HEK293 (cell line): ENCODE measurements around the gene ADCYAP1R1.

Source experiments
- ZNF140 ChIP-seq: fragments of 450-650 bp; formaldehyde crosslinking; IDR thresholded peaks from 2 replicates; pipeline ENCODE4 v1.5.1; 2016; ENCODE audit warnings: missing biosample characterization, missing genetic modification characterization
- TF ChIP-seq, protein P1 (sequence below): fragments of 450-650 bp; formaldehyde crosslinking; IDR thresholded peaks from 2 replicates; pipeline ENCODE4 v1.5.1; 2016; ENCODE audit warnings: missing biosample characterization, missing genetic modification characterization
- TF ChIP-seq, protein P2 (sequence below): fragments of 450-650 bp; formaldehyde crosslinking; IDR thresholded peaks from 2 replicates; pipeline ENCODE4 v1.5.1; 2016; ENCODE audit warnings: missing biosample characterization, missing genetic modification characterization

DNA sequence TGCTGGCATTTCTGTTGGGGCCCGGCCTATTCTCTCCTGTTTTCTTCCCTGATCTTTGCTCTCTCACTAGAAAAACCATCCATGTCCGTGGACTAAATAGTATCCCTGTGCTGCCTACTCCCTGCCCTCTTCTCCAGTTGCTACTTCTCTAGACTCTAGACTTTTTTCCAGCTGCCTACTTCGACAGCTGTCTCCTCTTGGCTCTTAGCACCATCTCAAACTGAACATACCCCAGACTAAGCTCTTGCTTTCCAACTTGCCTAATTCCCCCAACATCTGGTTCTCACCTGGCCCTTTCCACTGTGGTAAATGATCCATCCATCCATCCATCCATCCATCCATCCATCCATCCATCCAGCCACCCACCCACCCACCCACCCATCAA, 19.5 kb downstream of the ADCYAP1R1 start:
- TF ChIP-seq, protein P1, sequence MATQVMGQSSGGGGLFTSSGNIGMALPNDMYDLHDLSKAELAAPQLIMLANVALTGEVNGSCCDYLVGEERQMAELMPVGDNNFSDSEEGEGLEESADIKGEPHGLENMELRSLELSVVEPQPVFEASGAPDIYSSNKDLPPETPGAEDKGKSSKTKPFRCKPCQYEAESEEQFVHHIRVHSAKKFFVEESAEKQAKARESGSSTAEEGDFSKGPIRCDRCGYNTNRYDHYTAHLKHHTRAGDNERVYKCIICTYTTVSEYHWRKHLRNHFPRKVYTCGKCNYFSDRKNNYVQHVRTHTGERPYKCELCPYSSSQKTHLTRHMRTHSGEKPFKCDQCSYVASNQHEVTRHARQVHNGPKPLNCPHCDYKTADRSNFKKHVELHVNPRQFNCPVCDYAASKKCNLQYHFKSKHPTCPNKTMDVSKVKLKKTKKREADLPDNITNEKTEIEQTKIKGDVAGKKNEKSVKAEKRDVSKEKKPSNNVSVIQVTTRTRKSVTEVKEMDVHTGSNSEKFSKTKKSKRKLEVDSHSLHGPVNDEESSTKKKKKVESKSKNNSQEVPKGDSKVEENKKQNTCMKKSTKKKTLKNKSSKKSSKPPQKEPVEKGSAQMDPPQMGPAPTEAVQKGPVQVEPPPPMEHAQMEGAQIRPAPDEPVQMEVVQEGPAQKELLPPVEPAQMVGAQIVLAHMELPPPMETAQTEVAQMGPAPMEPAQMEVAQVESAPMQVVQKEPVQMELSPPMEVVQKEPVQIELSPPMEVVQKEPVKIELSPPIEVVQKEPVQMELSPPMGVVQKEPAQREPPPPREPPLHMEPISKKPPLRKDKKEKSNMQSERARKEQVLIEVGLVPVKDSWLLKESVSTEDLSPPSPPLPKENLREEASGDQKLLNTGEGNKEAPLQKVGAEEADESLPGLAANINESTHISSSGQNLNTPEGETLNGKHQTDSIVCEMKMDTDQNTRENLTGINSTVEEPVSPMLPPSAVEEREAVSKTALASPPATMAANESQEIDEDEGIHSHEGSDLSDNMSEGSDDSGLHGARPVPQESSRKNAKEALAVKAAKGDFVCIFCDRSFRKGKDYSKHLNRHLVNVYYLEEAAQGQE (tag by site-specific recombination): no peak
- TF ChIP-seq, protein P2, sequence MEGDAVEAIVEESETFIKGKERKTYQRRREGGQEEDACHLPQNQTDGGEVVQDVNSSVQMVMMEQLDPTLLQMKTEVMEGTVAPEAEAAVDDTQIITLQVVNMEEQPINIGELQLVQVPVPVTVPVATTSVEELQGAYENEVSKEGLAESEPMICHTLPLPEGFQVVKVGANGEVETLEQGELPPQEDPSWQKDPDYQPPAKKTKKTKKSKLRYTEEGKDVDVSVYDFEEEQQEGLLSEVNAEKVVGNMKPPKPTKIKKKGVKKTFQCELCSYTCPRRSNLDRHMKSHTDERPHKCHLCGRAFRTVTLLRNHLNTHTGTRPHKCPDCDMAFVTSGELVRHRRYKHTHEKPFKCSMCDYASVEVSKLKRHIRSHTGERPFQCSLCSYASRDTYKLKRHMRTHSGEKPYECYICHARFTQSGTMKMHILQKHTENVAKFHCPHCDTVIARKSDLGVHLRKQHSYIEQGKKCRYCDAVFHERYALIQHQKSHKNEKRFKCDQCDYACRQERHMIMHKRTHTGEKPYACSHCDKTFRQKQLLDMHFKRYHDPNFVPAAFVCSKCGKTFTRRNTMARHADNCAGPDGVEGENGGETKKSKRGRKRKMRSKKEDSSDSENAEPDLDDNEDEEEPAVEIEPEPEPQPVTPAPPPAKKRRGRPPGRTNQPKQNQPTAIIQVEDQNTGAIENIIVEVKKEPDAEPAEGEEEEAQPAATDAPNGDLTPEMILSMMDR (tag by site-specific recombination): no peak
- no peak for TF ChIP-seq ZNF140
